ENCODE results near the gene DTNB.
A peak's percentile ranks its signal among the peaks of the same experiment; 100 is the strongest.
"Not testable (repeated sequence)": the region's sequence is repeated elsewhere in the genome, so short reads cannot be mapped to it uniquely, and the experiment has no call there.

Gene DTNB
- 17.2 to 23.2 (median 19.5) reads per million in 4 experiments for total RNA-seq

DNA sequence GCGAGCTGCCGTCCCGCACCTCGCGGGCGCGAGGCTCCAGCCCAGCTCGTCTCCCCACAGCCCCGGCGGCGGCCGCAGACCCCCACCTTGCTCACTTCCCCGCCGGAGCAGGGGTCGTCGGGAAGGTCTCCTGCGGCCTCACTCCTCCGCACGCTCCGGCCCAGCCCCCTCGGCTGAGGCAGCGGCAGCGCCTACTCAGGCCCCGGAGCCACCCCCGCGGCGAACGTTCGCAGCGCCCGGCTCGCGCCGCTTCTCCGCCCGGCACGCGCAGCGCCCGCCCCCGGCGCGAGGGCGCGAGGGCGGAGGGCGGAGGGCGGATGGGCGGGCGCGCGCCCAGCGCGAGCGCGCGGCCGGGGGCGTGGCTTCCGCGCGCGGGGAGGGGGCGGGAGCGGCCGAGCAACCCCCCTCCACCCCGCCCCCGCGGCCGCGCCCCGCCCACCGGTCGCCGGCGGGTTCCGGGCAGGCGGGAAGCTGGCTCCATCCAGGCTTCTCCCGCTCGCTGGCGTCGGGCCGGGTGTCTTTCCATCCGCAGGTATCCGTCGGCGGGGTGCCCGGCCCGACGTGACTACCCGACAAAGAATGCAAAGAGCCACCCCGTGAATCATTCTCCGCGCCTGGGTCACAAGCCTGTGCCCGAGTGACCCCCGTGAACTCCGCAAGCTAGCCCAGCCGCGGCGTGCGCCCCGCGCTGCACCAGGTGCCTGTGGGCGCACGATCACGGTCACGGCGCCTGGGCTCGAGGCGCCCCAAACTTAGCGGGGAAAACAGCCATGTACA, at the start of gene DTNB:
DTNB (minus strand) TSS at position 278 of the 777 bp plus-strand sequence. CDS start 20,917 bp downstream, outside the sequence.
- peak; percentile 64 for DNase-seq

DNA sequence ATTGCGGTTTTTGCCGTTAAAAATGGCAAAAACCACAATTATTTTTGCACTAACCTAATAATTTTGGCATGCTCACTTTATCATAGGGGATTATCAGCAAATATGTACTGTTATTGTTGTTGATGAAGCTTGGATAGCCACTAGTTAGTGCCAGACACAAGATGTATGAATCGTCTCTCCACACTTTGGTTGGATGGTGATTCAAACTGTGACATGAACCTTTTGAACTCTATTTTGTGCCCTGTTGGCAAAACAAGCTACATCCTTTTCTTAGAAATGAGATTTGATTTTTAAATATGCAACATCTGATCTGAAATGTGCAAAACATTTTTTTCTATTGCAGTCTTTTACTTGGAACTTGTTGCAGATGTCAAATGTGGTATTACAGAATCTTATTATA, 48.8 kb upstream of the DTNB start:
- DNase-seq = no peak

DNA sequence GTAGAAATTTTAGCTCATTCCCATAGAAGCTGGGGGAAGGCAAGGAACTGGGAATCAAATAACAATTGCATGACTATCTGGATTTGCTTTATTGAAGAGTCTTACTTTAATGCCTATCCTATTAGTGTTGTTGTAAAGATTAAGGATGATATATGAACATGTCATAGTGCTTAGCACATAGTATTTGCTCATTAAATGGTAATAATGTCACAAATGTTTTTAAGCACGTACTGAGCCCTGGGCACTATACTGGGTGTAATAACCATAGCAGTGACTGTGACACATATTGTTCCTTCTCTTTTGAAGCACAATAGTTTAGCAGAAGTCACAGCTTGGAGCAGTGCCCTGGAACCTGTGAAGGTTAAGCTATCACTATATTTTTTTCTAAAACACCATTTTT, 47.2 kb upstream of the DTNB start:
- DNase-seq = no peak

DNA sequence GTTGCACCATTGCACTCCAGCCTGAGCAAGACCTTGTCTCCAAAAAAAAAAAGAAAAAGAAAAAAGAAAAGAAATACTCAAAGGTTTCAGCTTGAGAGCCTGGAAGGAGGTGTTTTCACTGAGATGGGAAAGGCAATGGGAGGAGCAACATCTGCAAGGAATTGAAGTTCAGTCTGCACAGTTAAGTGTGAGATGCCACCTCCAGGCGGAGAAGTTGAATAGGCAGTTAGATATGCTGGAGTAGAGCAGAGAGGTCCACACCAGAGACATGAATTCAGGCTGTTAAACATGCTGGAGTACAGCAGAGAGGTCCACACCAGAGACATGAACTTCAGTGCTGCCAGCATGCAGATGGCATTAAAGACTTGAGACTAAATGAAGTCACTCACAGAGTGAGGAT, 41.4 kb upstream of the DTNB start:
- DNase-seq = no peak

DNA sequence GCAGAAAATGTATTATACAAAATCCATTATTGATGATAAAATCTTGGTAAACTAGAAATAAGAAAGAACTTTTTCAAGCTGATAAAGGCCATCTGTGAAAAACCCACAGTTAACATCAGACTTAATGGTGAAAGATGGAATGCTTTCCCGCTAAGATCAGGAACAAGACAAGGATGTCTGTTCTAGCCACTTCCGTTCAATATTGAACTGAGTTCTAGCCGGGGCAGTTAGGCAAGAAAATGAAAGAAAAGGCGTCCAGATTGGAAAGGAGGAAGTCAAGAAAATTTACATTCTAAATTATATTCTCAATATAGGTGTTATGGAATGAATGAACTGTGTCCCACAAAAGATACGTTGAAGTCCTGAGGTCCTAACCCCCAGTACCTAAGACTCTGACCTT, 39.1 kb upstream of the DTNB start:
- DNase-seq = no peak

DNA sequence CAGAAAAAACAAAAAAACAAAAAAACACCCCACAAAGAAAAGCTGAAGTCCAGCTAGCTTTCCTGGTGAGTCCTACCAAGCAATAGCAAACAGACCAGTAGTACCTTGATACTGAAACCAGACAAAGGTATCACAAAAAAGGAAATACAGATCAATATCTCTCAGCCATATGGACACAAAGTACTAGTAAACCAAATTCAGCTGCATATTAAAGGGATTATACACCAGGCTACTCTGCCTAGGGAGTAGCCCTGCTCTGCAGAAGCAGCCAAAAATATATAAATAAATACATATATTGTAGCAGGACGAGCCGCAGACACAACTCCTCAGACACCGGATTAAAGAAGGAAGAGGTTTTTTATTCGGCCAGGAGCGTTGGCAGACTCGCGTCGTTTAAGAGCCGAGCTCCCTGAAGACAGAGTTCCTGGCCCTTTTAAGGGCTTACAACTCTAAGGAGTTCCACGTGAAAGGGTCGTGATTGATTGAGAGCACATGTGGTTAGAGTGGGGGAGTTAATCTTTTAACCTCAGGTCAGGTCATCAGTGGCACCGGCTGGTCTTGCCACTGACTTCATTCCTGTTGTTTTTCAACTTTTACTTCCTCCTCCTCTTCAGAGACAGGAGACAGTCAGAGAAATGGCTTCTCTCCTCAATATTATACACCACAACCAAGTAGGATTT, 38.4 kb upstream of the DTNB start:
- DNase-seq = no peak

DNA sequence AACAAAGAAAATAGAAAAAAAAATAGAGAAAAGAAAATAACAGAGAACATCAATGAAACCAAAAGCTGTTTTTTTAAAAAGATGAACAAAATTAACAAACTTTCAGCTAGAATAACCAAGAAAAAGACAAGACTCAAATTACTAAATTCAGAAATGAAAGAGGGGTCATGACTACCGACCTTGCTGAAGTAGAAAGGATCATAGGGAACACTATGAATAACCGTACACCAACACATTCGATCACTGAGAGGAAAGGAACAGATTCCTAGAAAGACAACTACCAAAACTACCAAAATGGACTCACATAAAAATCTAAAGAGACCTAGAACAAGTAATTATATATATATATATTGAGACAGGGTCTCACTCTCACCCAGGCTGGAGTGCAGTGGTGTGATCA, 37.4 kb upstream of the DTNB start:
- no peak for DNase-seq

DNA sequence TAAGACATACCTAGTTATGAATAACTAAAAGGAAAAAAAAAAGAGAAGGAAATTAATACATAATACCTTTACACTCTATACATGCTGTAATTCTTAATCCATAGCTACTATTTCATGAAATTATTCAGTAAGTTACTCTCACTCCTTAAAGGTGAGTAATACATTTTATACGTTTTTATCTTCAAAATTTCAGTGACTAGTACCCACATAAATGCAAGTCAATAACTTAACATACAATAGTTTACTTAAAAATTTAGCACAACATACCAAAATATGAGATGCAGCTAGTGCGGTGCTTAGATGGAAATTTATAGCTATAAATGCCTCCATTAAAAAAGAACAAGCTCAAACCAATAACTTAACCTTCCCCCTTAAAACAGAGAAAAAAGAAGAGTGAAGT, 36.0 kb upstream of the DTNB start:
- no peak for DNase-seq

DNA sequence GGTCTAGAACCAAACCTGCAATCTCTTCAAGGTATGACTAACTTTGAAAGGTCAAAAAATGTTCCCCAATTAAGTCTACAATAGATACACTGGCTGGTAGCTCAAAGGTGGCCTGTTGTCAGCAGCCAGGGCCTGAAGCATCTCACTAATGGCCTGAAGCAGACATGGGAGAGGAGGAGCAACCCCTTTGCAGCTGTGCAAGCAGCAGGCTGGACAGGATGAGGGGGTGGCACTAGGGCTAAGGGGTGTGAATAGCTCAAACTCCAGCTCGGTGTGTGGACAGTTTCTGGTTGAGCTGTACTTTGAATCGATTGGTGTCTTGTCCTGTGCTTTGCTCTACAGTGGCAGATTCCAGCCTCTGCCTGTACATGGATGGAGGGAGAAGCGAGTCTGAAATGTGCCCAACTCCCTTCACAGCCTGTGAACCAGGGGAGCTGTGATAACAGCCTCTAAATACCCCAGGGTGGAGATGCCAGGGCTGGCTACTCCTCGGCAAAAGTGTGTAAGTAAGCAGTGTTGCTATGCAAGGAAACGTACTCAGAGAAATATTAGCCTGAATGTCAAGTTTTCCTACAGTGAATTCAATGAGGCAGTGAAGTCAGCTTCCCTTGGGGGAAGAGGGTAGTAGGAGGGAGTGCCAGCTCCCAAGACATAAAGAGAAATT, 34.7 kb upstream of the DTNB start:
- DNase-seq = no peak

DNA sequence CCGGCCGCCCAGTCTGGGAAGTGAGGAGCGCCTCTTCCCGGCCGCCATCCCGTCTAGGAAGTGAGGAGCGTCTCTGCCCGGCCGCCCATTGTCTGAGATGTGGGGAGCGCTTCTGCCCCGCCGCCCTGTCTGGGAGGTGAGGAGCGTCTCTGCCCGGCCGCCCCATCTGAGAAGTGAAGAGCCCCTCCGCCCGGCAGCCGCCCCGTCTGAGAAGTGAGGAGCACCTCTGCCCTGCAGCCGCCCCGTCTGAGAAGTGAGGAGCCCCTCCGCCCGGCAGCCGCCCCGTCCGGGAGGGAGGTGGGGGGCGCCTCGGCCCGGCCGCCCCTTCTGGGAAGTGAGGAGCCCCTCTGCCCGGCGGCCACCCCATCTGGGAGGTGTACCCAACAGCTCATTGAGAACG, 32.2 kb upstream of the DTNB start:
- DNase-seq = not testable (repeated sequence)

DNA sequence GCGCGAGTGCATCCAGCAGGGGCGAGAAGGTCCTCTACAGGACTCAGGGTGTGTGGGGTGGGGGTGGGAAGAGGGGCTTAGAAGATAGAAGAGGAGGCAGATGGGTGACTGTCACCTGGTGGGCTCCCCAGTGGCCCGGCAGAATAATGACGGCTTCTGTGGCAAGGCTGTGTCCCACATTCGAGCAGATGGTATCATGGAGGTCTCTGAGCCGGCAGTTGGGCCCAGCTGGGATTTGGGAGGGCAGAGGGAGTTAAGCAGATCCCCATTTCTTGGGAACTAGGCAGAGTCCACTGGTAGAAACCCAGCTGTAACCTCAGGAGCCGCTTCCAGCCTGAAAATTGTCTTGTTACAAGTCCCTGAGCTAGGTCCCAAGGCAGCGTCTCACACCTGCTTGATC, 28.4 kb upstream of the DTNB start:
- no peak for DNase-seq

DNA sequence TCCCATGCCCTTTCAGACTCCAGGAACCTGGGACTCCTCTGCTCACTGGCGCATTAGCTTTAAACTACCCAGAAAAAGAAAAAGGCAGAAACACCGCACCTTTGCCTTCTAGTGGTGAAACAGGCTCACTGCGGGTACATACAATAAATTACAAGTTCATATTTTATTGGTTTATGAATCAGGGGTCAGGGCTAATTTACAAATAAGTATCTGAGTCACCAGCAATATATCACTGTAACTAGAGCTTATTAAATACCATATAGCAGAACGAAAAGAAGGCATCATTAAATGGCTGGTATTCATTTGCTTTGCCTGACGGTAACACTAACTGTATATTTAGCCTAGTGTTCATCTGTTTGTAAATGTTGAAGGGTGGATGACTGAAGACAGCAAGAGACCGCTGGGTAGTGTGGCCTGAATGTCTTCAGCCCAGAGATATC, 26.9 kb upstream of the DTNB start:
- no peak for DNase-seq

DNA sequence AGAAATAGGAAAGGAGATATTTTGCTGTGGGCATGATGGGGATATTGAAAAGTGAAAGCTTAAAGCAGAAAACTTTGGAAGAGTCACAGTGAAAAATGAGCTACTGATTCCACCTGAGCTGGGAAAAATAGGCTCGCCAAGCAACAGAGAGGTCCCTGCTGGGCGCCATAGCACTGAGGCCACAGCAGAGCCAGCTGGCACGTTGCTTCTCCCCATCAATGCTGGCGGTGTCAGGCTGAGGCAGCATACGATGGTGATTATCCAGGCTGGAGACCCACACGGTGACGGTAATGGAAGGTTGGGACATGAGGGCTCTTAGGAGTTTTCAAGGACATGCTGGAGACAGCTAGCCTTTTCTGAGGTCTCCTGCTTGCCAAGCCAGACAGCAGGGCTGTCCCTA, 25.8 kb upstream of the DTNB start:
- DNase-seq = no peak

DNA sequence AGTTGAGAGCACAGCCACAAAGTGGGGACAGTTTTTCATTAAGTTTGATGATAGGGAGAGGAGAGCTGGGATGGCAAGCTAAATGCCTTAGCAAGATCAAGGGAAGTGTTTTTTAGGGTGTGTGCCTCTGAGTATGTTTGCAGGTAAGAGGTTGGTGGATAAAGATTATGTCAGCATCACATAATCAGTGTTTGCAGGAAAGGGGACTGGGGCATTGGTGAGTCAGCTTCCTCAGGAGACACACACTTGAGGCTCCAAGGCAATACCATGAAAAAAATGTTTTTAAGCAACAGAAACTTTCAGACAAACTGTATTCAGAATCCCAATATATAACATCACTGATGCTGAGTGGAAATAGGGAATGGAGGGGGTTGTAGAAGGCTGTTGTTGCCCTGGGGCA, 25.4 kb upstream of the DTNB start:
- no peak for DNase-seq

DNA sequence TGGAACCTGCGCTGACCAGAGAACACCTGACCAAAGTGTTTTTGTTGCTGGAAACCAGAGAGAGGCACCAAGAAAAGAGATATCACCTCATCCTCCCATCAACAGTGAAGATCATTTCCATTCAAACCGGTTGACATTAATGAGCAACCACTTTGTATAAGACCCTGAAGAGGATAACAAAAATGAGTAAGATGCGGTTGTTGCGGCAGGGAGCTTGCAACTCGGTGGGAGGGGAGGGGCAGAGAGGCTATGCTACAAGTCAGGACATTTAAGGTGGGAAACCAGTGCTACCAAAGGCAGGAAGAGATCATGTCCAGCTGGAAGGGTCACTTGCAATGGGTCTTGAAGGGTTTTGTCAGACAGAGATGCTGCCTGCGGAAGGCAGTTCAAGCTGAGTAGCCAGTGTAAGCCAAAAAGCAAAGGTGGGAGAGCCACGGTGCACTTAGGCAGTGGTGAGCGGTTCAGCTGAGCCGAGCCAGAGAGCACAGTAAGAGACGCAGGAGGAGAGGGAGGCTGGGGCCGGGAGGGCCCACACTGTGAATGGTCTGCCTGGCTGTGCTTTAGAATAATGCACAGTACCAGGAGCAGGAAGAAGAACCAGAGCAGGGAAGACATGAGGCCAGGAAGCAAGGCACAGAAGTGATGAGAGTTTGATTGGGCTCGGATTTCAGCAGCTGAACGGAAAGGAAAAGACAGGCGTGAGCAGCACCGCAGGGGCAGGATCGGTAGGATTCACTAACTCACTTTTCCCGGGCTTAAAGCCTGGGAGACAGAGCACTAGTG, 24.4 kb upstream of the DTNB start:
- no peak for DNase-seq

DNA sequence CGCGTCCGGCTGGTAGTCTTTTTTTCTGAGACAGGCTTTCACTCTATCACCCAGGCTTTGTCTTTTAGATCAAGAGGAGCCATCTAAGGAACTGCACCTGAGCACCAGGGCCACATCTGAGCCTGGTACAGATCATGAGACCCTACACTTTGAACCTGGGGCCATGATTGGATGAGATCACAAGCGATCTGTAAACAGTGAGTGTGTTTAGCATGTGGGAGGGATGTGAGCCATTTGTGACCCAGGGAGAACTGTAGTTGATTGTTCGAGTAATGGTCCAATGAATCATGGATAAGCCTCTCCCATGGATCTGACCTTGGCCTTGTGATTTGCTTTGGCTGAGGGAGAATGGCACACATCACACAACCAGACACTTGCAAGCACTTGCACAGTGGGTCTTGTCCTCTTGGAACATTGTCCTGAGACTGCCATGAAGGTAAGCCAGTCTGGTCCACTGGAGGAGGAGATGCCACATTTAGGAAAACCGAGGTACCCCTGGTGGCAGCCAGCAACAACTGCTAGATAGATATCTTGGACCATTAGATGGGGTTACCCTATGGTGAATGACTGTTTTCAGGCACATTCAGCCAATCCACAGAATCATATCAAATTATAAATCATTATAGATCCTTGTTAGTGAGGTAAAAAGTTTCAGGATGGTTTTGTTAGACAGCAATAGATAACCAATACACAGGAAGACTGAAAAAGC, 19.5 kb upstream of the DTNB start:
- DNase-seq = no peak

DNA sequence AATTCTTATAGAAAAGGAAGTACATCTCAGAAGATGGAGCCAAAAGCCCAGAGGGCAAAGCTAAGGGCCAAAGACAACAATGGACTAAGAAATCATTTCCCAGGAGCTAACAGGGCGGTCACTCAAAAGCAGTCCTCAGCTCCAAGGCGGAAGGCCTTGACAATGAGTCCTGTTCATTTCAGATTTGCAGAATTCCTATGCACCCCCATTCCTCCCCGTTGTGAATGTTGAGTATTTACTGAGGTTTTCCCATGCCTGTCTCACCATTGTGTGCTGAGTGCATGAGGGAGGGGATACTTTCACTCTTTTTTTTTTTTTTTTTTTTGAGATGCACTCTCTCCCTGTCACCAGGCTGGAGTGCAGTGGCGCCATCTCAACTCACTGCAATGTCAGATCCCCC, 18.8 kb upstream of the DTNB start:
- DNase-seq = no peak

DNA sequence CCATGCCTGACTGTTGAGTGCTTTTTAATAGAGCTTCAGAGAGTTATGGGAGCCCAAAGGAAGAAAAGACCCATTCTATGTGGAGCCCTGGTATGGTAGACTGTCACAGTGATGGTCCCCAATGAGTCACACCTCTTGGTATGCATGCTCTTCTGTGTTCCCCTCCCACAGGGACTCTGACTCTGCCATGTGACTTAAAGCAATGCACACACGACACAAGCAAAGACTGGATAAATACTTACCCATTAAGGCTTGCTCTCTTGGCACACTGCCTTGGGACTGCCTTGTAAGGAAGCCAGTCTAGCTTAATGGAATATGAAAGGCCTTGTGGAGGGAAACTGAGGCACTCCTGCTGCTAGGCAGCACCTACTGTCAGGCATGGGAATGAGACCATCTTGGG, 16.7 kb upstream of the DTNB start:
- no peak for DNase-seq

DNA sequence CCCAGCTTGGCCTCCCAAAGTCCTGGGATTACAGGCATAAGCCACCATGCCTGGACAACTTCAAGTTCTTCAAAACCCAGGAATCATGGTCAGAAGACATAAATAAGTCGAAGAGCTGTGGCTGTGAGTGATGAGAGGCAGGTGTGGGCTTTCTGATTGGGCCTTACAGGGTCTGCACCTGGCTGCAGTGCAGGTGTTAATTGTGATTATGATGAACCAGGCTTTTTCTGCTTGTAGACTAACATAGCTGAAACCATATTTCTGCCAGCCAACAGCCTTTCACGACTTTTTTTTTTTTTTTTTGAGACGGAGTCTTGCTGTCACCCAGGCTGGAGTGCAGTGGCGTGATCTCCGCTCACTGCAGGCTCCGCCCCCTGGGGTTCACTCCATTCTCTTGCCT, 14.9 kb upstream of the DTNB start:
- DNase-seq = no peak

DNA sequence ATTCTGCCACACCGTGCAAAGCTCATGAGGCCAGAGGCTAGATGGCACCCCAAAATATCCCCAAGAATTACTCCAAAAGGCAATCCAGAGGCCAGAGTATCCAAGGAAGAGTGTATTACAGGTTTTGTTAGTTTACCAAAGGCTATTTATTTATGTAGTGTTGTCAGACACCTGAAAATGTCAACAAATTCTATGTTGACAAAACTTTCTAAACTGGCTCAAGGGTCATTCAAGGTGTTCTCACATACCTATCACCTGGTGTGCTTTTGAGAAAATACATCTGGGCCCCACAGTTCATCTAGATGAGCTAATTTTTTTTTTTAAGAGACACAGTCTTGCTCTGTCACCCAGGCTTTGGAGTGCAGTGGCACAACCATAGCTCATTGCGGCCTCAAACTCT, 12.4 kb upstream of the DTNB start:
- no peak for DNase-seq

DNA sequence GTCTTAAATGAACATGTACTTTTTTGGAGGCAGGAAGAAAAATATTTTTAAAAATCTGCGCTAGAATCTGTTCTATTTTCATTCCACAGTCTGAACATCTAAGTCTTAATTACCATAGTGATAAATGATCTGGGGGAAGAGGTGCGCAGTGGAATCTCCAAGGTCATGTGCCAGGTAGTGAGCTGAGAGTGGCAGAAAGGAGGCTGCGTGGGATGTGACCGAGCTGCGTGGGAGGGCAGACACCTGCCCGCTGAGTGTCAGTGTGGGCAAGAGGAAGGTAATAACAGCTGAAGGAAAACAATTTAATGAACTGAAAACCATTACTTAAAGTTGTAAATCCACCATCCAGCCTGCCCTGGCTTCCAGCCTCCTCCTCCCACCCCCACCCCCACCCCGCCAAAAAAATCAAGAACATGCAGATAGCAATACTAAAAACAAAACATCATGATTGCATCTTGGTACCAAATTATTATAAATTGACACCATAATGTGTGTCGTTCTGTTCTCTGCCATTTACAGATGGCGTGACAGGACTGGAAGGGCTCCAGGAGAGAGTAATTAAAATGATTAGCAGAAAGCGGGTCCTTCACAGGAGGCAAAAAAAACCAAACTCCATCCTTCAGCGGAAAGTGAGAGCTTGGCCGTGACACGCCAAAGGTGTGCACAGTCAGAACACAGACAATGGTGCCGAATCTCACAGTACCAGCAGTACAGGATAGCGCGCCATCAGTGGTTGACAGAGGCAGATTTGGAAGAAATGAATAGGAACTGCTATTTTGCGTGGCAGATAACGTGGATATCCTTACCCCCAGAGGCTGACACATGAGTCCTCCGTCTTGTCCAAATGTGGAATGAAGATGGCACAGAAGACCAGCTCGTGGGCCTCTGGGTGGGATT, 11.4 kb upstream of the DTNB start:
- no peak for DNase-seq

Measured in effector CD8-positive, alpha-beta T cell (primary cell).